Neural progenitor cell (in vitro differentiated cells): ENCODE results near the gene ADCY1.

ENCODE experiments used
- CTCF ChIP-seq: fragments of 200-600 bp; sonication (generic); IDR thresholded peaks from 2 replicates; pipeline ENCODE4 v1.5.1; 2017; ENCODE audit warnings: antibody characterized with exemption, mild to moderate bottlenecking
- EZH2 ChIP-seq: fragments of 200-600 bp; sonication (generic); IDR thresholded peaks from 2 replicates; pipeline ENCODE4 v1.6.1; 2017; ENCODE audit warnings: antibody characterized with exemption, mild to moderate bottlenecking, moderate library complexity
- EZH2phosphoT487 ChIP-seq: fragments of 200-600 bp; sonication (generic); IDR thresholded peaks from 2 replicates; pipeline ENCODE4 v1.6.1; 2017; ENCODE audit warnings: antibody characterized with exemption

- TF ChIP-seq CTCF (no peak), EZH2 (no peak), EZH2phosphoT487 (no peak)
Measured at GRCh38 chr7:45712057-45712689, 138.0 kb downstream of the ADCY1 start.
